ENCODE measurements around the gene S100B. TPM values are rescaled to one million over a fixed set of nuclear protein-coding genes. Genes with fewer than 3 reads are reported as not detected.

The S100B gene
- total RNA-seq, 1 donor from 2014 or later = 2.8 TPM

DNA sequence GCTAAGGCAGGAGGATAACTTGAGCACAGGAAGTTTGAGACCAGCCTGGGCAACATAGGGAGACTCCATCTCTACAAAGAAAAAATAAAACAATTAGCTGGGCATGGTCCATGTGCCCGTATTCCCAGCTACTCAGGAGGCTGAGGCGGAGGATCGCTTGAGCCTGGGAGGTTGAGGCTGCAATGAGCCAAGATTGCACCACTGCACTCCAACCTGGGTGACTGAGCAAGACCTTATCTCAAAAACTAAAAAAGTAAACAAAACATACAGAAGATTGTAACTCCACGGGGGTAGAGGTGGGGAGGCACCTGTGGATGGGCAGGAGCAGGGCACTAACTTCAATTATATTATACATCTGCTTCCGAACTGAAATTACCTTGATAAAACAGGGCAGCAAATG, 4.6 kb downstream of the S100B start:
- no peak for DNase-seq
- no peaks in the 10 kb centered on the region for H3K36me3 ChIP-seq
- TF ChIP-seq CTCF (IDR thresholded peaks at IDR 0.05; ENCODE audit: borderline replicate concordance) = no peak
- intact Hi-C loops (cut with micrococcal nuclease) = no loop called here
- peaks cover 20% of the 10 kb centered on the region for H3K4me1 ChIP-seq
- no peak overlapping the region for H3K4me3 ChIP-seq
- no peaks in the 10 kb centered on the region for H3K27me3 ChIP-seq (ENCODE audit: low read depth)
- H3K27ac ChIP-seq (replicated peaks) = no peak overlapping the region
- no peaks in the 10 kb centered on the region for H3K9me3 ChIP-seq (replicated peaks)

DNA sequence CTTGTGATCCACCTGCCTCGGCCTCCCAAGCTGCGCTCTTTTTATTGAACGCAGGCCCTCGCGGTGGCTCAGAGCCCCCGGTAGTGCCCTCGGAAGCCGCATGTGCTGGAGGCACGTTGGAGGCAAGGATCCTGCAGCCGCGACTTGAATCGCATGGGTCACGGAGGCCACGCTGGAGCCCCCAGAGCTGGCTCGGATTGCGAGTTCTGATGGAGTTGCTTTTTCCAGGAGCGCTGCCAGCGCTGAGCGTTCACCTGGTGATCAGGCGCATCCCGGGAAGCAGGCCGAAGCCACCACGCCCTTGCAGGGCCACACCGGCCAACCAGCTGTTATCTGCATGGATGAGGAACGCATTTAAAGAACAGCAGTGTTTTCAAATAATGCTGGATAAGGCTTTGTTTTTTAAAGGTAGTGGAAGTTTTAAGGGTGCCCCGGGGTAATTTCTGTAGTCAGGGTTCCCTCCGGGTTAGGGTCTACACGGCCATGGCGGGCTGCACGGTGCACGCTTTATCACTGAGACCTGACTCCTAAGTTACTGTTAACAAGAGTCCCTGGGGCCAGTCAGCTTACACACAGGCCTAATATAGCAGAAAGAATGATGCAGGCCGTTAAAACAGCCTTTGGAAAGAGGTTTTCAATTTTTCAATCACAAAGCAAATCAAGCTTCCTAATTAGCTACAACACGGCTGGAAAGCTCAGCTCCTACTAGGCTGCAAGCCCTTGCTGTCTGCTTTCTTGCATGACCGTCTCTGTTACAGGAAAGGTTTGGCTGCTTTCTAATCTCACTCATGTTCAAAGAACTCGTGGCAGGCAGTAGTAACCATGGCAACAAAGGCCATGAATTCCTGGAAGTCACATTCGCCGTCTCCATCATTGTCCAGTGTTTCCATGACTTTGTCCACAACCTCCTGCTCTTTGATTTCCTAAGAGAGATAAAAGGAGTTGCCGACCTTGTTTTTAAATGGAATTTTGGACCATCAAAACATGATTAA, 6.0 kb downstream of the S100B start:
- no peaks in the 10 kb centered on the region for H3K36me3 ChIP-seq
- peaks cover 20% of the 10 kb centered on the region for H3K4me1 ChIP-seq
- peak overlapping the region; percentile 56 for H3K27ac ChIP-seq (replicated peaks)
- H3K9me3 ChIP-seq (replicated peaks) = peaks cover 13% of the 10 kb centered on the region
- TF ChIP-seq CTCF (IDR thresholded peaks at IDR 0.05; ENCODE audit: borderline replicate concordance) = no peak
- H3K27me3 ChIP-seq (ENCODE audit: low read depth) = no peaks in the 10 kb centered on the region
- H3K4me3 ChIP-seq = no peak overlapping the region
- intact Hi-C loops (cut with micrococcal nuclease) = no loop called here
- DNase-seq = no peak

DNA sequence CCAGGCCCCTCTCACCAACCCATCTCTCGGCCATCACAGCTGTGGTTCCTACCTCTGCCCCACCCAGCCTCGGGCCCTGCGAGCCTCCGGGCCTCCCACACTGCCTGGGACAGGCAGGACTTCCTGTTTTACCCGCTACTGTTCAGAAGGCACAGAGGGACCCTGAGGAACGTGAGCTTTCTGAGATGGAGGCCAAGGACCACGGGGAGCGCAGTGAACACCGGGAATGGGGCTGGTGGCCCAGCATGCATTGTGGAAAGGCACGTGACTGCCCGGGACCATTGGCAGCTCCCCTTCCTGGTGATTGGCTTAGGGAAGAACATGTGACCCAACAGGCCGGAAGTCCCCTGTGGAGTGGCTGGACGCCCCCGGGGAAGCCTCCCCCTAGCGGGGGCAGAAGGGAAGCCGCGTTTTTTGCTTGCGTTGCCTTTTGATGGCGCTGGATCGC, 7.0 kb downstream of the S100B start:
- Histone ChIP-seq H3K36me3 (no peaks in the 10 kb centered on the region), H3K4me1 (peaks cover 20% of the 10 kb centered on the region), H3K9me3 (replicated peaks) (peaks cover 22% of the 10 kb centered on the region), H3K27me3 (ENCODE audit: low read depth) (no peaks in the 10 kb centered on the region), H3K27ac (replicated peaks) (no peak overlapping the region), H3K4me3 (no peak overlapping the region)
- TF ChIP-seq CTCF (IDR thresholded peaks at IDR 0.05; ENCODE audit: borderline replicate concordance) = no peak
- no peak for DNase-seq
- intact Hi-C loops (cut with micrococcal nuclease) = no loop called here

DNA sequence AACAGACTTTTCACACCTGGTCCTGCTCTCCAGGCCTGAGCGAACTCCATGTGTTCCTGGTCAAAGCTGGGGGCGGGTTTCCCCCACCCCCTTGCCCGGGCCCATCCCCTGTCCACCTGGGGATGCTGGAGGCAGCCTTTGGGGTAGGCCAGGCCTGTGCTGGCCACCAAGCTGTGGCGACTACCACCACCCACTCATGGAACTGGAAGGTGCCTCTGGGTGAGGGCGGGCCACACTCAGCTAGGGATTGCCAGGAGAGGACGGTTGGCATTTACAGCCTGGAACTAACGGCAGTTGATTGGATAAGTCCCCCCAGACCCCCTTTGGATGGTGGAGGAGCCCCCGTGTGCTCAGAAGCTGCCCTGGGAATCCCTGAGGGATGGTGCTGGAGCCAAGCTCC, 7.9 kb downstream of the S100B start:
- no peak for DNase-seq
- Histone ChIP-seq H3K27me3 (ENCODE audit: low read depth) (no peaks in the 10 kb centered on the region), H3K36me3 (no peaks in the 10 kb centered on the region), H3K9me3 (replicated peaks) (peaks cover 30% of the 10 kb centered on the region), H3K27ac (replicated peaks) (no peak overlapping the region), H3K4me3 (no peak overlapping the region), H3K4me1 (peaks cover 20% of the 10 kb centered on the region)
- TF ChIP-seq CTCF (IDR thresholded peaks at IDR 0.05; ENCODE audit: borderline replicate concordance) = no peak
- intact Hi-C loops (cut with micrococcal nuclease) = no loop called here

DNA sequence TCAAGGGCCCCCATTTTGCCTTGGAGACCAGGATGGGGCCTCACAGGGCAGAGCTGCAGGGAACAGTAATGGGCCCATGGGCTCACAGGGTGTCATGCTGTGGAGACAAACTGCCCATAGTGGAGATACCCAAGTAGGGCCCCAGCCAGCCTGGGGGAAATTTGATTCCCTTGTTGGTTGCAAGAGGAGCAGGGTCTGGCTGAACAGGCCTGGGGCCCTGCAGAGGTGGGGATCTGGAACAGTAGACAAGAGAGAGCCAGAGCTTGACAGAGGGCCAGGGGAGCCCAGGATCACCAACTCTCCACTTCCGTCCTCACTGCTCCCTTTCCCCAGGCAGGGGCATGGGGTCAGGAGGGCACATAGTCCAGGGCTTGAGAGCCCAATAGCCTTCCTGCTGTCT, 8.7 kb downstream of the S100B start:
- H3K36me3 ChIP-seq = no peaks in the 10 kb centered on the region
- peaks cover 20% of the 10 kb centered on the region for H3K4me1 ChIP-seq
- H3K27ac ChIP-seq (replicated peaks) = no peak overlapping the region
- intact Hi-C loops (cut with micrococcal nuclease) = no loop called here
- H3K9me3 ChIP-seq (replicated peaks) = peaks cover 38% of the 10 kb centered on the region
- no peak for DNase-seq
- H3K27me3 ChIP-seq (ENCODE audit: low read depth) = no peaks in the 10 kb centered on the region
- H3K4me3 ChIP-seq = no peak overlapping the region
- TF ChIP-seq CTCF (IDR thresholded peaks at IDR 0.05; ENCODE audit: borderline replicate concordance) = no peak

Data from left ventricle myocardium inferior (tissue), 1 donor.